GM21526 (cell line): ENCODE results near the gene EML1.
"Not testable (repeated sequence)": the region's sequence is repeated elsewhere in the genome, so short reads cannot be mapped to it uniquely, and the experiment has no call there.

ENCODE experiments used
- ATAC-seq: cut with Tn5 transposase; IDR thresholded peaks from one replicate; pipeline ENCODE4 v1.9.1; 2021; ENCODE audit warnings: moderate library complexity; ENCODE audit not compliant: unreplicated experiment, low FRiP score

Gene EML1

DNA sequence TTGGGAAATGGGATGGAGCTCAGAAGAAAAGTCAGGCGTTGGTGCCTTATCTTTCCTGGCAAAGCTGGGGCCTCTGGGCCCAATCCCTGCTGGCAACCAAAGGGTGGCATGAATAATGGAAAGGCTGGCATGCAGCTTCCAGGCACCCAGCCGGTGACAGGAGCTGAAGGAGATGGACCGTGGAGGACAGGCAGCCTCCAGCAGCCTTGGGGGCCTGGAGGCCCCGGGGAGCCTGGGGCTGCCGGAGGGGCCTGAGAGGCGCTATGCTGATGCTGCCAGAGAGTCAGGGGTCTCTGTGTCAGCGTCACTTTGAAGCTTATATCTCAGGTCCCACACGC is 38.2 kb upstream of the EML1 start:
- ATAC-seq: no peak

- no peak for ATAC-seq
These were observed 37.3 kb upstream of the EML1 start for GRCh38 chr14:99755629-99756603.

- ATAC-seq: no peak
These were observed 36.4 kb upstream of the EML1 start for GRCh38 chr14:99756796-99757195.

- no peak for ATAC-seq
These were observed 35.7 kb upstream of the EML1 start for GRCh38 chr14:99757331-99758070.

DNA sequence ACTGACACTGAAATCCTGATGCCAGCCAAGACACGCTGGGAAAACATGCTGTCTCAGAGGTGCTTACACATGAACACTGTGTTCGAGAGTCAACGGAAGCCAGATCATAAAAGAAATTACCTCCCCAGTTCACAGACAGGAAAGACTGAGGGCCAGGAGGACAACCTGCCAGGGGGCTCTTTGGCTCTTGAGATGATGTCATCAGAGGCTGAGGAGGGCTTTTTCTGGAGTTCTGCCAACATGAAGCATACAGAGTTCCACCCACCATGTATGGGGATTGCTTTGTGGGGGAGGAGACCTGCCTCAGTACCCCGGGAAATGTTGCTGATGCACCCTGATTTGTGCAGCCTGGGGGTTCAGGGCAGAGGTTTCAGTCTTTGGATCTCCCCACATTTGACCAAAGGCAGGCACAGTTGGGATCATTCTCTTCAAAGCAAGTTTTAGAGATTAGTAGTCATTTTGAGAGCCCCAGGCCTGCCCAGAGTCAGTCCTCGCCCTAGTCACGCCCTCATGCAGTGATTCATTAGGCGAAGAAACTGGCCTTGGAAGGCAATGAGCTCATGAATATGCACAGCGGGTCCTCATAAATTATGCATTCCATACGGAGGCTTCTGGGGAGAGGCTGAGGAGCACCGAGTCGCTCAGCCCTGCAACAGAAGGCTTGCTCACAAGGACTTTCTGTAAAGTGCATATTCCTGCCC is 34.9 kb upstream of the EML1 start:
- no peak for ATAC-seq

DNA sequence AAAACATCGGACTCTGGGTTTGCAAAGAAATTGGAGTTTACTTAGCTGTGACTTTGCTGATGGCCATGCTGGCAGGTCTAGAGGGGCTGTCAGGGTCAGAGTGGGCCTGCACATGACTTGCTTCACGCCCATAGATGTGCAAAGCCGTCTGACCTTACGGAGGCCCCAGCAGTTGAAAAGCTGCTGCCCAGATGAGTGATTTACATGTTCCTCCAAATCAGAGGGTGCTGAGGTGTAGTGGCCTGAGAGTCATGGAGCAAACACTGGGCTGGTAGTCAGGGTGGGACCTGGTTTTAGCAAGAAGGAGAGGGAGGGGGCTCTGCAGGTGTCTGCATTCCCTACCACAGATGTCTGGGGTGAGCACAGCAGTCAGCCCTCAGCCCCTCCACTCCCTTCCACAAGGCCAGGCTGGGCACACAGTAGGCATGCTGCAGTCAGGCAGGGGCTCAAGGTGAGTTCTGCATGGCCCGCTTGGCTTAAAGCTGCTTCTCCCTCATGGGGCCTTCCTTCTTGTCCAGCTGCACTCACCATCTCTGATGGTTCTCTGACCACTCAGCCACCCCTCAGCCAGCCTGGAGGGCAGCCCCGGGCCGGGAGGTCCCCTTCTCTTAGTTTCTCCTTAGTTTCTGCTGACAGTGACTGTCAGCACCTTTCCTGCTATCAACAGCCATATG is 34.2 kb upstream of the EML1 start:
- no peak for ATAC-seq

DNA sequence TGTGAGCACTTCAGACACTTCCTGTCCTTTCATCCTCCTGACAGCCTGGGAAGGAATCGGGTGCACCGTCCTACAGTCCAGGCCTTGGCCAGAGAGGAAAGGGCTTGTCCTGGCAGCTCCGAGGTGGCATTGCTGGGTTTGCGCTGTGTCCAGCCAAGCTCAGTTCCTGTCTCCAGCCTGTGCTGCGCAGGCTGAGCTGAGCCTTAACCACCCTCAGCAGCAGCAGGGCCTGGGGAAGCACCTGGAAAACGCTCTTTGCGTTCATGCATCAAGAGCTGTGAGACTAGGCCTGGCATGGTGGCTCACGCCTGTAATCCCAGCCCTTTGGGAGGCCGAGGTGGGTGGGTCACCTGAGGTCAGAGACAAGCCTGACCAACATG is 33.7 kb upstream of the EML1 start:
- no peak for ATAC-seq

DNA sequence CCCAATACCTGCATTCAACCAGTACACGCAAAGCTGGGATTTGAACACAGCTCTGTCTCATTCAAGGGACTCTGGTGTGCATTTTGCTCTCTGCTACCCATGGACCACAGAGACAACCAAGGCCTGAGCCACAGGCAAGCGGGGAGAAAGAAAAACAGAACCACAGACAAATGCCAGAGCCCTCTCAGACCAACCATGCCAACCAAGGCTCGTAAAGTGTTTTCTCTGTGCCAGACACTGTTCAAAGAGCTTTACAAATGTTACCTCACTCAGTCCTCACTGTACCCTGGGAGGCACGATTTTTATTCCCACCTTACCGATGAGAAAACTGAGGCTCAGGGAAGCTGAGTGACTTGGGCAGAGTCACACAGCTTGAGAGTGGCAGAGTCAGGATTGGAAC is 32.4 kb upstream of the EML1 start:
- no peak for ATAC-seq

DNA sequence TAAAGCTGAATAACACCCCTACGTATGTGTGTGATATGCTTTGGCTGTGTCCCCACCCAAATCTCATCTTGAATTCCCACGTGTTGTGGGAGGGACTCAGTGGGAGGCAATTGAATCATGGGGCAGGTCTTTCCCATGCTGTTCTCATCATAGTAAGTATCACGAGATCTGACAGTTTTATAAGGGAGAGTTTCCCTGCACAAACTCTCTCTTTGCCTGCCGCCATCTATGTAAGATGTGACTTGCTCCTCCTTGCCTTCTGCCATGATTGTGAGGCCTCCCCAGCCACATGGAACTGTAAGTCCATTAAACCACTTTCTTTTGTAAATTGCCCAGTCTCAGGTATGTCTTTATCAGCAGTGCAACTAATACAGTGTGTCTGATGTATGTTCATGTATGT is 30.3 kb upstream of the EML1 start:
- ATAC-seq: not testable (repeated sequence)

GRCh38 chr14:99763527-99764221 is 29.5 kb upstream of the EML1 start:
- ATAC-seq: no peak

DNA sequence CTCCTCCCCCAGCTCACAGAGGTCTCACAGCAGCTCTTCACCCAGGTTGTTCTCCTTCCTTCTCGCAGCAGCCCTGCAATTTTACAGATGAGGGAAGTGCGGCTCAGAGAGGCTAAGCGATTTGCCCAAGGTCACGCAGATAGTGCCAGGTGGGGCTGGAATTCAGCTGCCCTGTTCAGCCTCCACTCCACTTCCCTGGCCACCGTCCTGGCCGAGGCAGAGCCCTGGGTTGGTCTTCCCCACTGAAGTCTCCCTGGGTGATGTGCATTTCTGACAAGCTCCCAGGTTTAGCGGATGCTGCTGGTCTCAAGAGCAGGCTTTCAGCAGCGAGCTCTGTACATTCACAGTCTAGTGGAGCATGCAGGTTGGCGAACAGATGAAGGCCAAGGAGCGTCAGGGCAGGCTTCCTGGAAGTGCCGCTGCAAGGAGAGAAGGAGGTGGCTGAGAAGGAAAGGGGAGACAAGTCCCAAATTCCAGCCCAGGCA is 28.9 kb upstream of the EML1 start:
- no peak for ATAC-seq

GRCh38 chr14:99768381-99768780 is 24.8 kb upstream of the EML1 start:
- no peak for ATAC-seq

DNA sequence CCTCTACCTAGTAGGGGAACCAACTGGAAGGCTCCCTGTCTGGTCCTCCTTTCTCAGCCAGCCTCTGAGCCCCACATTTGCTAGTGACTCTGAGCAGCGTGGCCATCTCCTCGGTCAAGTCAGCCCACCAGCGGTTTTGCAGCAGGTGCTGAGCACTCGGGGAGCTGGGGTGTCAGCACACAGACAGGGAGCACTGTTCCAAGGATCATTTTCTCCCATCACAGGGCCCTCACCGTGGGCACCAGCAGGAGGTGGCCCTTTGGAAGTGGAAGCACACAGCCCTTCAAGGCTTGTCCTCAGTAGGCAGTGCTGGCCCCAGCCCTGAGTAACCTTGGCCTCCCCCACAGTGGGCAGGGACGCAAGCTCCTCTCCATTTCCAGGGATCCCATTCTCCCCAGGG is 24.1 kb upstream of the EML1 start:
- ATAC-seq: no peak

DNA sequence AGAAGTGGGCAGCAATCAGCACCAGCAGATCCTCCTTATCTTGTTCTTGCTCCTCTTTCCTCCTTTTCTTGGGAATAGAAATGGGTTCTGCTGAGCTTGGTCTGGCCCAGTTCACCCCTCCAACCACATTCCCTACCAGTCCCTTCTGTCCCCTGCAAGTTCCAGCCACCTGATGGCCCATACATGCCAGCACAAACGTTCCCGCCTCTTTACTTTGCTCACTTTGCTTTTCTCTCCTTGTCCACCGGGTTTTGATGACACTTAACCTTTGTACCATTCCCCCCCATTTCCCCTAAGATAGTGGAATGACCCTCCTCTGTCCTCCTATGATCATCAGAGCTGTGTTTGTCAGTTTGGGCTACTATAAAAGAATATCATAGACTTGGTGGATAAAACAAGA is 23.4 kb upstream of the EML1 start:
- no peak for ATAC-seq

DNA sequence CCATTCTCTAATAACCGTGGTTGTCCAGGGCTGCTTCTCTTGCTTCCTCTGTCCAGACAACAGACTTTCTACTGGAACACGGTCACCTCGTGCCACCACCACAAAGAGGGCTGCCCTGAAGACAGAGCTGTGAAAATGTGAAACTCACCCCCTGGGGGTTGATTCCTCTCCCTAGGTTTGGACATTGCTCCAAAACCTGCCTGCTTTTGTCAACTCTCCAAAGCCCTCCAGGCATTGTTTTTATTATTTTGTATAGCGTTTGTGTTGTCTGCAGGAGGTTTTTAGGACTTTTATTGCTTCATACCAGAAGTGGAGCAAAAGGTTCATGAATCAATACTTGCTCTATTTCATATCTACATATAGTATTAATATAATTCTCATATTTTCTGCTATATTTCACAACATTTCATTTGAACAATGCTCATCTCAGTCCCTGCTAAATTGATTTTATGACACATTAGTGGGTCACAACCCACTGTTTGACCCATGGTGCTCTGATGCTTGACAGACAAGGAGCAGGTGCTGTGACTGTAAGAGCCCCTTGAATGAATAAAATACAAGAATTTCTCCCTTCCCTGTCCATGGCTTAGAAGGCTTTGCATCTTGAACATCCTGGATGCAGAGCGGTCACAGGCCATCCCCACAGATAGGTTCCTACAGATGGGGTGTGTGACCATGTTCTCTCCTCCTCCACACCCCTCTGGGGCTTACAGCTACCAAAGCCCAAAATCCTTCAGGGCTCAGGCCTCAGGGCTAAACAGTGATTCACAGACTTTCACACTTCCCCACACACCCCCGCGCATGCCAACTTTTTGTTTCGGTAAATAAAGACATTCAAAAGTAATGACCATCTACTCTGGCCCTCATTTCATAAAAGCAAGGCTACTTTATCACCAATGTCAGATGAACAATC is 20.6 kb upstream of the EML1 start:
- ATAC-seq: no peak

- no peak for ATAC-seq
These were observed 19.4 kb upstream of the EML1 start for GRCh38 chr14:99773521-99774497.

DNA sequence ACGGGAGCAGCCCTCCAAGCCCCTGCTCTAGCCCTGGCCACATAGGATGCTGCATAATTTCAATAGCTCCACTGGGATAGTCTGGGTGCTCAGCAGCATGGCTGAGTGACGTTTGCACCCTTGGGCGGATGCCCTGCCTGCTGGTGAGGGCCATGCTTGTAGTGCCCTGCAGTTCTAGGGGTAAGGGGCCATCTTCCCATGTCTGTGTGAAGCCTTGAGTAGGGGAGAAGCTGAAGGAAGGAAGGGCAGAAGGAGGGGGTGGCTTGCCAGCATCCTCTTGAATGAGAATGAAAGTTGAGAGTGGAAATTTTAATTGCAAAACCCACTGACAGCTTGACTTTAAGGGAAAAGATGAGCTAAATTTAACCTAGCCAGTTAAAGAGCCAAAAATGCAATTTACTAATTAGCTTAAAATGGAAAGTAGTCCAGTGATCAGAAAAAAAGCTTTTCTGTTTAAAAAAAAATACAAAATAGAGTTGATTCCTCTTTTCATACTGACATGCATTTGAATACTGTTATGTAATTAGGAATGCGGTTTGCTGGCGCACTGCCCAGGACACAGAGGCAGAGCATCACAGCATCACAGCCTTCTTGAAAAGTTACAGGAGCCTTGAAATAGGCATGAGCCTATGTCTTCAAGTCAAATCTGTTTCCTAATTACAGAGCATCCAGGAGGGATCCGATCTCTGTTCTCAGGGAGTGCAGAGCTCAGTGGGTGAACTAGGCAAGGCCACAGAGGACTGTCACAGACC is 18.5 kb upstream of the EML1 start:
- ATAC-seq: no peak
